Skin of body (tissue), 2 donors: ENCODE measurements around the gene EMC1. TPM values are rescaled to one million over a fixed set of nuclear protein-coding genes. Genes with fewer than 3 reads are reported as not detected.
"Not testable (repeated sequence)": the region's sequence is repeated elsewhere in the genome, so short reads cannot be mapped to it uniquely, and the experiment has no call there.

Experiments
- DNase-seq: peaks from one replicate; lab custom pipeline; 2025; lab: John Stamatoyannopoulos, UW
- total RNA-seq: library from RNA; depleted of rRNA; stranded (reverse); fragments of >200 nt; gene quantifications from one replicate; pipeline ENCODE4 v1.2.3, GENCODE V29; 2014

EMC1 gene
- 32.5 TPM for total RNA-seq

- peak; percentile 63 for DNase-seq
These were observed at the start of gene EMC1, which contains the start of gene MRTO4 for GRCh38 chr1:19251305-19252196. TSS of gene EMC1 (minus strand) at chr1:19251524. CDS start at chr1:19251509, 15 bp downstream. TSS of gene MRTO4 (plus strand) at chr1:19251805. CDS start at chr1:19251836, 31 bp downstream.

- DNase-seq, result no peak
These were observed 48.9 kb upstream of the EMC1 start for GRCh38 chr1:19300211-19300610.

- no peak for DNase-seq
These were observed 43.3 kb upstream of the EMC1 start for GRCh38 chr1:19294638-19295037.

- DNase-seq, result no peak
These were observed 37.9 kb upstream of the EMC1 start for GRCh38 chr1:19289244-19289643.

GRCh38 chr1:19288324-19289241, 37.3 kb upstream of the EMC1 start, which contains the start of gene AKR7A3:
TSS of gene AKR7A3 (minus strand) at chr1:19288770. CDS start at chr1:19288709, 61 bp downstream.
- DNase-seq, result not testable (repeated sequence)

- no peak for DNase-seq
These were observed 36.3 kb upstream of the EMC1 start for GRCh38 chr1:19287436-19288185.

GRCh38 chr1:19285807-19286206, 34.5 kb upstream of the EMC1 start:
- not testable (repeated sequence) for DNase-seq

GRCh38 chr1:19285366-19285765, 34.0 kb upstream of the EMC1 start:
- not testable (repeated sequence) for DNase-seq

- DNase-seq, result no peak
These were observed 33.6 kb upstream of the EMC1 start for GRCh38 chr1:19284881-19285280.

- no peak for DNase-seq
These were observed 32.6 kb upstream of the EMC1 start for GRCh38 chr1:19283891-19284290.

- no peak for DNase-seq
These were observed 23.3 kb upstream of the EMC1 start for GRCh38 chr1:19274636-19275035.

- not testable (repeated sequence) for DNase-seq
These were observed 22.7 kb upstream of the EMC1 start for GRCh38 chr1:19273844-19274531.

- DNase-seq, result no peak
These were observed 22.0 kb upstream of the EMC1 start for GRCh38 chr1:19273106-19273843.

- DNase-seq, result no peak
These were observed 20.7 kb upstream of the EMC1 start for GRCh38 chr1:19272064-19272463.

GRCh38 chr1:19270343-19270730, 19.0 kb upstream of the EMC1 start:
- not testable (repeated sequence) for DNase-seq

GRCh38 chr1:19269427-19270342, 18.4 kb upstream of the EMC1 start:
- not testable (repeated sequence) for DNase-seq

- no peak for DNase-seq
These were observed 17.1 kb upstream of the EMC1 start for GRCh38 chr1:19268445-19268844.

GRCh38 chr1:19262744-19263143, 11.4 kb upstream of the EMC1 start:
- DNase-seq, result no peak

- no peak for DNase-seq
These were observed 10.7 kb upstream of the EMC1 start for GRCh38 chr1:19262047-19262446.
